ENCODE data around the gene TRIML1. TPM values are rescaled to one million over a fixed set of nuclear protein-coding genes. Genes with fewer than 3 reads are reported as not detected.

The TRIML1 gene
- total and polyA plus RNA-seq, 10 of the 15 experiments (the other 5 are each of a cell fraction or from before 2014, with no cell fraction given): not detected

GRCh38 chr4:188195389-188195985 is 56.2 kb downstream of the TRIML1 start (continued):
- no peak for TF ChIP-seq ZBTB11 (CRISPR knock-in tag; IDR thresholded peaks at IDR 0.05)

GRCh38 chr4:188196134-188196735 is 57.0 kb downstream of the TRIML1 start:
- H3K9ac ChIP-seq (ENCODE audit: control insufficient read depth, insufficient read depth, low read length): no peak overlapping the region
- H3K79me2 ChIP-seq (ENCODE audit: control insufficient read depth, insufficient read depth, low read length): no peaks in the 10 kb centered on the region
- no peak overlapping the region for H3K4me2 ChIP-seq (ENCODE audit: control insufficient read depth, insufficient read depth)
- POLR2A ChIA-PET: no interaction called here
- no peaks in the 10 kb centered on the region for H3K36me3 ChIP-seq (ENCODE audit: control insufficient read depth in 2 of 2, insufficient read depth in 2 of 2, low read length in 1 of 2)
- RAD21 ChIA-PET (ENCODE audit: unreplicated experiment): no interaction called here
- no peaks in the 10 kb centered on the region for H4K20me1 ChIP-seq (ENCODE audit: control insufficient read depth, insufficient read depth)
- CTCF ChIA-PET: no interaction called here
- FAIRE-seq (no peak), ATAC-seq (no peak), DNase-seq (ENCODE audit: low read depth, low spot score) (no peak)
- in situ Hi-C loops (cut with MboI) (no loop called here), intact Hi-C loops (cut with micrococcal nuclease; ENCODE audit: unreplicated experiment) (no loop called here)
- 27% methylated on average over 13 of the region's 13 CpGs for WGBS (ENCODE audit: insufficient coverage, insufficient replicate concordance, low lambda C conversion rate, missing lambda C conversion rate)
- H3K4me1 ChIP-seq (ENCODE audit: control insufficient read depth, insufficient read depth, low read length): no peaks in the 10 kb centered on the region
- BruUV-seq (replicated peaks): no TSS peak
- SMC1A ChIA-PET (ENCODE audit: uncharacterized antibody, unreplicated experiment): no interaction called here
- no peak overlapping the region for H3K4me3 ChIP-seq
- H2AFZ ChIP-seq (ENCODE audit: control insufficient read depth, low read depth, low read length): no peak overlapping the region
- no peaks in the 10 kb centered on the region for H3K9me3 ChIP-seq (replicated peaks; ENCODE audit: control insufficient read depth, insufficient read depth, low read length)
- no peaks in the 10 kb centered on the region for H3K27me3 ChIP-seq (replicated peaks in 1 of 2; ENCODE audit: control insufficient read depth in 2 of 2, insufficient read depth in 2 of 2, low read length in 1 of 2)
- no peak overlapping the region for H3K27ac ChIP-seq (ENCODE audit: control insufficient read depth, insufficient read depth)
- TF ChIP-seq CHD4 (IDR thresholded peaks at IDR 0.05) (no peak), KAT2A (conservative IDR thresholded peaks at IDR 0.05; ENCODE audit: control insufficient read depth, low read depth, low read length) (no peak), MEF2A (IDR thresholded peaks at IDR 0.05; ENCODE audit: insufficient read depth, low read depth, low read length) (no peak), SKIL (IDR thresholded peaks at IDR 0.05; ENCODE audit: low read depth, poor library complexity, severe bottlenecking) (no peak), TBL1XR1 (IDR thresholded peaks at IDR 0.05; ENCODE audit: low read depth, low read length) (no peak), PRDM15 (CRISPR knock-in tag; IDR thresholded peaks at IDR 0.05) (no peak), ZBED1 (IDR thresholded peaks at IDR 0.05; ENCODE audit: borderline replicate concordance) (no peak)

All from GM12878 (cell line).